Transverse colon (tissue), 3 donors: ENCODE results near the gene MBNL2.

Experiments used
- CTCF ChIP-seq, 5 experiments: fragments of 200-600 bp in 3 of 5; fragments of 450-650 bp in 2 of 5; sonication (generic) in 3 of 5; IDR thresholded peaks; 1 replicate in 2 of 5; 2 replicates in 3 of 5; pipeline ENCODE4 v1.5.1; 2016 to 2017; ENCODE audit warnings: antibody characterized with exemption in 5 of 5, inconsistent platforms in 3 of 5, mild to moderate bottlenecking in 2 of 5, moderate library complexity in 1 of 5
- POLR2A ChIP-seq: fragments of 450-650 bp; IDR thresholded peaks from one replicate; pipeline ENCODE4 v1.6.1; 2016; ENCODE audit warnings: antibody characterized with exemption, mild to moderate bottlenecking, moderate library complexity

- TF ChIP-seq POLR2A: no peak
- TF ChIP-seq CTCF (IDR thresholded peaks at IDR 0.05): no peak
Observed at GRCh38 chr13:97329331-97329730, 107.2 kb downstream of the MBNL2 start.
